AG10803 (cell line): ENCODE results near the gene MRGPRE.

Experiments used
- DNase-seq: peaks from one replicate; pipeline ENCODE4 v3.0.0; 2010; ENCODE audit warnings: low read depth
- H3K4me3 ChIP-seq: 2 replicates; pipeline ENCODE4 v1.5.1; 2011; ENCODE audit warnings: mild to moderate bottlenecking, low read length, control low read depth
- CTCF ChIP-seq: conservative IDR thresholded peaks from 2 replicates; pipeline ENCODE4 v1.5.1; 2011; ENCODE audit warnings: mild to moderate bottlenecking, low read length, control low read depth, inconsistent platforms

Gene MRGPRE

GRCh38 chr11:3219281-3219892 lies 12.8 kb downstream of the MRGPRE start:
- no peak for TF ChIP-seq CTCF
- H3K4me3 ChIP-seq, result no peak overlapping the region
- DNase-seq, result no peak

DNA sequence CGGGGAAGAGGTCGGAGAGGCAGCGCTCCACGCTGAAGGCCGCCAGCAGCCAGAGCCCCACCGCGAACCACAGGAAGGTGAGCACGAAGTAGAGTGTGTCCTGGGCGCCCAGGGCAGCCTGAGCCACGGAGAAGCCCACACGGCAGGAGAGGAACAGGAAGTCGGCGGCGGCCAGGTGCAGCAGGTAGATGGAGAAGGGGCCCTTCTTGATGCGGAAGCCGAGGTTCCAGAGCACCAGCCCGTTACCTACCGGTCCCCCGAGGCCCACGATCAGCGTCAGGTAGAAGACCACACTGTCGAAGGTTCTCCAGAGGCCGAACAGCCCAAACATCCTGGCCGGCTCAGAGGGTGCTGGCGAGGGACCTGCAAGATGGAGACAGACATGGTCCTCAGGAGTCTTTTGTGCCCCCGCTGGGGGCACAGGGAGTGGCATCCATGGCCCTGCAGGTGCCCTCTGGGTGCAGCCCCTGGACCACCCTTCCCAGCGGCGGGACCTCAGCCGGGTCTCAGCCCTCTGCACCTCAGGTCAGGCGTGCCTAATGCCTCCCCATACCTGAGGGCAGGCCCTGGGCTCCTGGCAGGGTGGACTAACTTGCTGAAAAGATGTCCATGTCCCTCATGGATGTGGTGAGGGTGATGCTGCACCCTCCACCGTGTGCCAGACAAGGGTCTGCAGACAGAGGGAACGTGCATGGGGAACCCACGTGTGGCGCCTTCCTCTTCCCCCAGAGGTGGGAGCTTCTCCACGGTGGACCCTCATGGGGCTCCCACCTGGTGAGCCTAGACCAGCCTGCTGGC lies 13.5 kb downstream of the MRGPRE start, which contains the start of gene MRGPRG:
Gene MRGPRG, minus strand, starts transcription at position 331 of the 798 bp plus-strand sequence. Its CDS starts 0 bp downstream, at position 331.
- no peak for DNase-seq
- no peak within 1 kb of the TSS for H3K4me3 ChIP-seq
- no peak for TF ChIP-seq CTCF

- DNase-seq, result no peak
- TF ChIP-seq CTCF, result no peak
- H3K4me3 ChIP-seq, result no peak overlapping the region
Observed at GRCh38 chr11:3217818-3218482, 14.3 kb downstream of the MRGPRE start.

DNA sequence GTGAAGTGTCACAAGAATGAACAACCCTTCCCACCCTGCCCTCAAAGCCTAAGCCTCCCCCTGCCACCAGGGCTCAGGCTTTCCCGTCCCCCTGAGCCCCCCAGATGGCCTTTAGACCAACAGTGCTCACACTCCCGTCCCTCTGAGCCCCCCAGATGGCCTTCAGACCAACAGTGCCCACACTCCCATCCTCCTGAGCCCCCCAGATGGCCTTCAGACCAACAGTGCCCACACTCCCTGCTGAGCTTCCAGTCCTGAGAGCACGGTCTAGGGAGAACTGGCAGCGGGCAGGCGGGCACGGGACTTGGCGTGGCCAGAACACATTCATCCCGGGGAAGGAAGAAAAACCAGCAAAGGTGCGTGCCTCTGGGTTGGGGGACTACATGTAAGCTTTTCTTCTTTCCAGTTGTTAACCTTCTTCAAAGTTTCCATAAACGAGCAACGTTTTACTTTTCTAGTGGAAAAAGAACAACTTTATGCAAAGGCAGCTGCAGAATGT lies 16.1 kb downstream of the MRGPRE start:
- DNase-seq, result no peak
- no peak for TF ChIP-seq CTCF
- H3K4me3 ChIP-seq, result no peak overlapping the region

GRCh38 chr11:3215346-3216026 lies 16.7 kb downstream of the MRGPRE start:
- no peak for TF ChIP-seq CTCF
- no peak for DNase-seq
- H3K4me3 ChIP-seq, result no peak overlapping the region

GRCh38 chr11:3214420-3214699 lies 17.9 kb downstream of the MRGPRE start:
- no peak overlapping the region for H3K4me3 ChIP-seq
- TF ChIP-seq CTCF, result no peak

More at GRCh38 chr11:3214420-3214699, 17.9 kb downstream of the MRGPRE start:
- DNase-seq, result no peak
